Gastrocnemius medialis (tissue), 4 donors: ENCODE measurements around the gene SLC10A1. TPM values are rescaled to one million over a fixed set of nuclear protein-coding genes. Genes with fewer than 3 reads are reported as not detected.

Source experiments
- ATAC-seq, 2 donors: fragments of 150-250 bp; one replicate each; pipeline ENCODE4 v1.9.1; 2016
- DNase-seq, 2 donors: peaks; one replicate each; pipeline ENCODE4 v3.0.0-alpha.2; 2019
- H3K27ac ChIP-seq, 4 donors: fragments of 200-600 bp; sonication (generic); 1 replicate in 1 of 4; 2 replicates in 3 of 4; pipeline ENCODE4 v1.5.1; 2016 to 2018; ENCODE audit warnings: mild to moderate bottlenecking in 2 of 4, moderate library complexity in 1 of 4
- H3K27me3 ChIP-seq, 3 donors: fragments of 200-600 bp; sonication (generic) in 2 of 3; 1 replicate in 1 of 3; 2 replicates in 2 of 3; pipeline versions ENCODE4 v1.5.1 to v1.6.0; 2016 to 2019; ENCODE audit warnings: mild to moderate bottlenecking in 1 of 3, moderate library complexity in 1 of 3
- H3K36me3 ChIP-seq, 2 donors: fragments of 200-600 bp; sonication (generic) in 1 of 2; one replicate each; pipeline ENCODE4 v1.5.1; 2017 to 2018
- H3K4me1 ChIP-seq, 2 donors: fragments of 200-600 bp; sonication (generic) in 1 of 2; one replicate each; pipeline ENCODE4 v1.5.1; 2016 to 2017; ENCODE audit warnings: mild to moderate bottlenecking in 2 of 2
- H3K4me3 ChIP-seq, 4 donors: fragments of 200-600 bp; sonication (generic) in 3 of 4; 1 replicate in 1 of 4; 2 replicates in 3 of 4; pipeline ENCODE4 v1.5.1; 2016 to 2019; ENCODE audit warnings: mild to moderate bottlenecking in 2 of 4
- H3K9me3 ChIP-seq, 3 donors: fragments of 200-600 bp; sonication (generic) in 2 of 3; 1 replicate in 1 of 3; 2 replicates in 2 of 3; pipeline ENCODE4 v1.5.1; 2016 to 2019
- CTCF ChIP-seq, 5 experiments: fragments of 450-650 bp in 3 of 5; fragments of 200-600 bp in 2 of 5; sonication (generic) in 2 of 5; IDR thresholded peaks in 4 of 5; conservative IDR thresholded peaks in 1 of 5; 1 replicate in 4 of 5; 2 replicates in 1 of 5; pipeline ENCODE4 v1.5.1; 2016 to 2019; ENCODE audit warnings: antibody characterized with exemption in 5 of 5, mild to moderate bottlenecking in 3 of 5, moderate library complexity in 3 of 5
- POLR2A ChIP-seq, 2 donors: fragments of 450-650 bp; IDR thresholded peaks; one replicate each; pipeline ENCODE4 v1.6.1; 2017; ENCODE audit warnings: antibody characterized with exemption in 2 of 2, mild to moderate bottlenecking in 2 of 2, moderate library complexity in 2 of 2
- in situ Hi-C, 4 donors: fragments of 200-750 bp; cut with MboI; loops; one replicate each; pipeline versions ENCODE4 v1.15.0 to v1.8.0; 2017; ENCODE audit warnings: low sequenced_read_pairs in 4 of 4
- intact Hi-C: fragments of 100-400 bp; cut with DNase I; formaldehyde crosslinking; loops from one replicate; pipeline ENCODE4 v1.15.1; 2023; ENCODE audit warnings: low total_unique reads
- total RNA-seq, 4 donors: library from RNA; depleted of rRNA; stranded (reverse); fragments of >200 nt; gene quantifications; one replicate each; pipeline versions ENCODE4 v1.1.0 to v1.2.3, GENCODE V29; 2016

The SLC10A1 gene
- total RNA-seq, 4 donors from 2014 or later = 0.22 to 0.23 TPM; not detected in 2

GRCh38 chr14:69768873-69769272, 28.2 kb downstream of the SLC10A1 start:
- Histone ChIP-seq H3K4me1 (peaks cover 34 to 36% of the 10 kb centered on the region in 2 donors), H3K27ac (peak overlapping the region; percentile 97 to 100 (median 99)), H3K4me3 (peak overlapping the region; percentile 79 to 99 (median 92)), H3K9me3 (no peaks in the 10 kb centered on the region), H3K27me3 (no peaks in the 10 kb centered on the region), H3K36me3 (peaks cover 18 to 59% of the 10 kb centered on the region in 2 donors)
- in situ Hi-C loops = loop anchor here in 1 of 4 donors (10.0 kb wide), 1 partner anchor 374 kb away; the partner anchor contains the start of genes ERH and SLC39A9
- ATAC-seq = no peak
- TF ChIP-seq CTCF (IDR thresholded peaks at IDR 0.05 in 4 of 5, conservative IDR thresholded peaks at IDR 0.05 in 1 of 5) = no peak
- no peak for TF ChIP-seq POLR2A (IDR thresholded peaks at IDR 0.05)
- no peak for DNase-seq
- intact Hi-C loops = loop anchor here (2.0 to 5.0 kb wide), 3 partner anchors 80 to 833 kb away; partner anchors contain the start of genes ERH, MED6 and SLC39A9

GRCh38 chr14:69767369-69767999, 29.6 kb downstream of the SLC10A1 start:
- Histone ChIP-seq H3K27me3 (no peaks in the 10 kb centered on the region), H3K4me3 (peak overlapping the region; percentile 79 to 99 (median 92)), H3K27ac (peak overlapping the region; percentile 97 to 100 (median 99)), H3K4me1 (peaks cover 34 to 36% of the 10 kb centered on the region in 2 donors), H3K9me3 (no peaks in the 10 kb centered on the region), H3K36me3 (peaks cover 16 to 47% of the 10 kb centered on the region in 2 donors)
- intact Hi-C loops (loop anchor here (1.0 to 5.0 kb wide), 4 partner anchors 156 to 835 kb away; partner anchors contain the start of genes ERH, MED6, SLC39A9 and SLC8A3), in situ Hi-C loops (loop anchor here in 1 of 4 donors (10.0 kb wide), 1 partner anchor 373 kb away; the partner anchor contains the start of genes ERH and SLC39A9)
- peak; percentile 88 to 91 for ATAC-seq
- no peak for TF ChIP-seq CTCF (IDR thresholded peaks at IDR 0.05 in 4 of 5, conservative IDR thresholded peaks at IDR 0.05 in 1 of 5)
- peak; percentile 77 to 81 for TF ChIP-seq POLR2A (IDR thresholded peaks at IDR 0.05)
- DNase-seq = peak; percentile 80 to 89

- Histone ChIP-seq H3K4me3 (peak within 1 kb of the TSS; percentile 79 to 99 (median 92)), H3K27me3 (no peaks in the 10 kb centered on the region), H3K36me3 (peaks cover 16 to 42% of the 10 kb centered on the region in 2 donors), H3K9me3 (no peaks in the 10 kb centered on the region), H3K4me1 (peaks cover 34 to 36% of the 10 kb centered on the region in 2 donors), H3K27ac (peak within 1 kb of the TSS; percentile 97 to 100 (median 99))
- in situ Hi-C loops (loop anchor here in 1 of 4 donors (10.0 kb wide), 1 partner anchor 372 kb away; the partner anchor contains the start of genes ERH and SLC39A9), intact Hi-C loops (loop anchor here (1.0 to 5.0 kb wide), 4 partner anchors 156 to 835 kb away; partner anchors contain the start of genes ERH, MED6, SLC39A9 and SLC8A3)
- TF ChIP-seq CTCF (IDR thresholded peaks at IDR 0.05 in 4 of 5, conservative IDR thresholded peaks at IDR 0.05 in 1 of 5) (no peak), POLR2A (IDR thresholded peaks at IDR 0.05) (peak; percentile 95 to 97)
- ATAC-seq = peak; percentile 95
- DNase-seq = peak; percentile 94 to 95
Measured at GRCh38 chr14:69766984-69767368, 30.1 kb downstream of the SLC10A1 start, which contains the start of gene SRSF5. Gene SRSF5, plus strand, starts transcription at chr14:69767142. Its CDS starts 1,015 bp downstream, at chr14:69768157.

- Histone ChIP-seq H3K27ac (no peak overlapping the region), H3K9me3 (no peaks in the 10 kb centered on the region), H3K27me3 (no peaks in the 10 kb centered on the region), H3K4me3 (no peak overlapping the region), H3K4me1 (peaks cover 12% of the 10 kb centered on the region in 2 donors), H3K36me3 (peaks cover 3 to 12% of the 10 kb centered on the region in 2 donors)
- no peak for DNase-seq
- intact Hi-C loops = no loop called here
- TF ChIP-seq CTCF (IDR thresholded peaks at IDR 0.05 in 4 of 5, conservative IDR thresholded peaks at IDR 0.05 in 1 of 5) (no peak), POLR2A (IDR thresholded peaks at IDR 0.05) (no peak)
- no peak for ATAC-seq
- in situ Hi-C loops = loop anchor here in 1 of 4 donors (10.0 kb wide), 1 partner anchor 369 kb away; the partner anchor contains the start of genes ERH and SLC39A9
Measured at GRCh38 chr14:69763761-69764510, 33.1 kb downstream of the SLC10A1 start.
